ENCODE results near the gene EFCAB11.
A peak's percentile ranks its signal among the peaks of the same experiment; 100 is the strongest.

Gene EFCAB11, protein sequence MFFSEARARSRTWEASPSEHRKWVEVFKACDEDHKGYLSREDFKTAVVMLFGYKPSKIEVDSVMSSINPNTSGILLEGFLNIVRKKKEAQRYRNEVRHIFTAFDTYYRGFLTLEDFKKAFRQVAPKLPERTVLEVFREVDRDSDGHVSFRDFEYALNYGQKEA

DNA sequence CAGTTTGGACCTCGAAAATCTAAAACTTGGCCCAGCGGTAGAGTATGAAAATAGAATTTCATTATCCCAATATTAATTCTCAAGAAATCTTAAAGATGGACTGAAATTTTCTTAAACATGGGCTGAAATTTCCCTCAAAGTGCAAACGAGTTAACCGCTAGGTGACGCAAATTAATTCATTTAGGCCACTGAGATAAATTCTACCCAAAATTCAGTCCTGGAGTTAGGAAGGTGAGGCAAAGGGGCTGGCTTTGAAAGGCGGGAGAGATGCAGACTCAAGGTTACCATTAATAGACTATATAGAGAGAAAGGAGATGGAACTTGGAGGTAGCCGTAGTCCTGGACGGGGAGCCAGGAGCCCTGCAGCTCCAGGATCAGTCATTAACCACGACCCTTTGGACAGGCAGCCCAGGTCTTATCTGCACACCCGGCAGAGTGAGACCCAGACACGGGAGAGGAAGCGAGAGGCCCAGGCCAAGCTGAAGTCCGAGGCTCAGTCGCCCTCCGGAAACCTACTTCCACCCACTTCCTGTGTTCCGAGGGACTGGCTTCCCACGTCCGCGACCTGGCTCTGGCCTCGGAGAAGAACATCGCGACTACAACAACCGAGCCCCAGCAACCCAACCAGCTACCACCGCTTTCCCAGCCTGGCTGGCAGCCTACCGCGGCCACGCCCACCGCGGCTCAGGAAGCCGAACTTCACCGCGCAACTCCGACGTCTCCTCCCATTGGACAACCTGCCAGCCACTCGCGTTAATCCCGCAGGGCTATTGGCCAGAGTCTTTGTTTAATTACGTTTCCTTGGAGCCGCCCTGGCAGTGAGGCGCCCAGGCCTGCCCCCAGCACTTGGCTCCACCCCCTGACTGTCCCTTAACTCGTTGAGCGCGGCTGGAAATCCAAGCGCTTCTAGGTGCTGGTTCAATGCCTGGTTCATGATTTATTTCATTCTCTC, at the start of gene EFCAB11:
EFCAB11 (minus strand) TSS at position 661 of the 952 bp plus-strand sequence; CDS start at position 591, 70 bp downstream.
- peak; percentile 97 for DNase-seq

DNA sequence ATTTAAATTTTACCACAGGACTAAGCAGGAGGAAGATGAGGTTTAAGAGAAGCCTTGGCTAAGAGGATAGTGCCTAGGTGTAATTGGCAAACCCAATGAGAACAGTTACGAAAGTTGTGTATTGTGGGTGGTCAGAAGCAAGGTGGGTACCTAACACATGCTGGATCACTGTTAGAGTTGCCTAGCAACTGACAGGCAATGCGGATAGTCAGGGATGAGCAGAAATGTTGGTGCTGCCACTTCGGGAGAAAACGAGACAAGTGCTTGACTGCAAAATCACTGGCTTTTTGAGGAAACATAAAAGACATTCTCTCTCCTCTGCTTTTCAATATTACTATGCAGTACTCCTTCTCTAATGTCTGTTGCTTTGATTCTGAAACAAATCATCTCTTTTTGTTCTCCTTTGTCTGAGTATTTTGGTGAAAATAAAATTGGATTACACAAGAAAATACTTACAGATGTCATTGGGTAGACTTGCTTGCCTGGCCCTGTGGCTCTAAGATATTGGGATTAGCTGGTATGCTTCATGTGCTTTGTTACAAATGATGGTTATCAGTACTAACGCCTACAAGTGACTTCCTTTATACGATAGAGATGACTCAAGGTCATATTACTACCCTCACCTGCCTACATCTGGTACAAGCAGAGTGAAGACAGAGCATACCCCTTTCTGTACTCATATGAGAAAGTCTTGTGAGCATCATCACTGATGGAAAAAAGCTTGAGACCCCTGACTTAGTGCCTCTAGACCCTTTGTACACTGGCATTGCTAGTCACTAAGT, 49.2 kb upstream of the EFCAB11 start:
- no peak for DNase-seq

DNA sequence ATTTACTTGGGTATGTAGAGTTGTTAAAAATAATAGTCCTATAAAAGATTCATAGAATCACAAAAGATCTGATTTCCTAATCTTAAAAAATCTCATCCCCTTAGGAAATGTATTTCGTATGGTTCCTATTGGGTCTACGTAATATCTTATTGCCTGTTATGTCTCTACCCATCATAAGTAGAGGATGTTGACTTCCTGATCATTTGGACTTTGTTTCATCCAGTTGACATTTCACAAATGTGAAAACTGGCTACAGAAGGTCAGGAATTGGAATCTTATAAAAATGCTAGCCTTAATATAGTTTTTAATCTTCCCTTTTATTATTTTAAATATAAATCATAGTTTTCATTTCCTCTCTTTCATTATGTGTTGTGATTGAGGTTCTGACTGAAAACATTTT, 46.4 kb upstream of the EFCAB11 start:
- no peak for DNase-seq

DNA sequence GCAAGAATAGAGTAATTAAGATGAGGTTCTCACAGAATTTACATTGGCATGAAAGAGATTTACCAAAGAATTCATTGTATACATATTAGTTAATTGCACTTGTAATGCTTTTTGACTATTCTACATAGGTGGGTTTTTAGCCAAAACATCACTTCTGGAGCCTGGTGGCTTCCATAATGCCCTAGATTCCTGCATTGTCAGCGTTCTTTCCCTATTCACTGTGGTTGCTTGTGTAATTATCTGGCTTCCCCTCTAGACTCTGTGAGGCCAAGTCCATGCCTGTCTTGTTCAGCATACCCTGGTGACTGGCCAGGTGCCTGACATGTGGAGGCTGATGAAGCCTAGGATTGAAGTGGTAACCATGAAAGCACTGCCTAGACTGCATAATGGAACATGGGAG, 42.4 kb upstream of the EFCAB11 start:
- no peak for DNase-seq

DNA sequence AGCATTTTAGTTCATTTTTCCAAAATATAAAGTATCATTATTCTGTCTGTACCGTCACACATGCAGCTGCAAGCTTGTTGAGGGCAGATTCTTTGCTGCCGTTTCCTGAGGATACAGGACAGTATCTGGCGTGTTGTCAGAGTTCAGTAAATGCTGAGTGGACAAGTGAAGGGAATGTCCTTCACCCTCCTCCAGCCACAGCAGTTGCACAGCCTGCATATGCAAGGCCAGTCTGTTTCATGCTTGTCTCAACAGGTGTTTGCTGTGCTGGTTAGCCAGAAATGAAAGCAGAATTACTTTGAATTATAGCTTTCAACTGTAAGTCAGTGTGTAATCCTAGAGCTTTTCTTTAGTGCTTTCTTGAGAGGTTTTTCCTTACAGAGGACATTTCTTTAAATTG, 37.7 kb upstream of the EFCAB11 start:
- no peak for DNase-seq

DNA sequence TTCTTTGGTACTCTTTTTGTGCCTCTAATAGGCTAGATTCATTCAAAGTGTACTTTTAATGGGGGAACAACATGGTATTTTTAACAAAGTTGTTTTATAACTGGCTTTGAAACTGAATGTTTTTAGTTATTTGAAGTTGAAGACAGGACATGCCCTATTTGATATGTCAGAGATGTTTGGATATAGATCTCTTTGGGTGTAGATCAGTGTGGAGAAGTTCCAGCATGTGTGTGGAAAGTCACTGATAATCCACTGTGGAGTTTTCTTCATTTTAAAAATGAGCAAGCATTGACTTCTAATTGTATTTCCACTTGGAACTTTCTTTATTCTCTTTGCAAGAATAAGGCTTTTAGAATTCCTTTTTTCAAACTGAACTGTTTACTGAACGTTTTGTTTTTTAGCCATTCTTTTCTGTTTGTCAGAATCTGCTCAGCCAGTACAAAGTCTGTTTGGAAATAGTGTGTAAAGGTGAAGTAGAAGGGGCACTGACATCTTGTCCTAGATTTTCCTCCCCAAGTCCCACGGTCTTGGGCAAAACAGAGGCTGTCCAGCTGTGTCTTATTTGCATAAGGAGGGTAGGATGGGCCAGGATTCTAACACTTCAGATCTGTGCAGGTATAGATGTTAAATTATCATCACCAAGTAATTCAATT, 36.2 kb upstream of the EFCAB11 start:
- no peak for DNase-seq

DNA sequence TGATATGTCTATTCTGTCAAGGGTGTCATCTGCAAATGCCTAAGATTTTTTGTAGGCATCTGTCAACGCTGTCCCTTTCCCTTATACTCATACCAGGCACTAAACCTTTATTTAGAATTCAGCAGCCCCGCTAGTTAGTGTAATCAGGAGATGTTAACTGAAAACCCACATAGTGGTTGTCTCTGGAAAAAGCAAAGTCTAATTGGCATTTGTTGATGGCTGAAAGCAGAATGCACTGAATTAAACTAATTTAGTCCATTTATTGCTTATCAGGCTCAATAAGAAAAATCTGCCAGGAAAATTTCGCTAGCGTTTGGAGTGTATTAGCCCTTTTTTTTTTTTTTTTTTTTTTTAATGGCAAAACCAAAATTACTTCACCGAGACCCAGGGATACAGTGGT, 35.7 kb upstream of the EFCAB11 start:
- no peak for DNase-seq

DNA sequence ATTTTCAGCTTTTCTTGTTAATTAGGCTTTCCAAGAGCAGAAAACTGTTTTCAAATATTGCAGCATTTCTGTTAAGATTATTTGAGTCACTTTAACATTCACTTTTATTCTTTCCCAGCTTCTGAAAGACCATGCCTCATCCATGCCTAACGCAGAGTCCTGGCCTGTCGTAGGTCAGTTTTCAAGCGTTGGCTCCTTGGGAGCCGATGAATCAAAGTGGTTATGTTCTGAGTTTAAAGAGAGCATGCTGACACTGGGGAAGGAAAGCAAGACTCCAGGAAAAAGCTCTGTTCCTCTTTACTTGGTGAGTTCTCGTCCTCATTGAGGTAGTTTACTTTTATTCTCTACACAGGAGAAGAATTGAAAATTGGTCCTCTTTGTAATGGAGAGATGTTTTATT, 34.3 kb upstream of the EFCAB11 start:
- DNase-seq, result no peak

DNA sequence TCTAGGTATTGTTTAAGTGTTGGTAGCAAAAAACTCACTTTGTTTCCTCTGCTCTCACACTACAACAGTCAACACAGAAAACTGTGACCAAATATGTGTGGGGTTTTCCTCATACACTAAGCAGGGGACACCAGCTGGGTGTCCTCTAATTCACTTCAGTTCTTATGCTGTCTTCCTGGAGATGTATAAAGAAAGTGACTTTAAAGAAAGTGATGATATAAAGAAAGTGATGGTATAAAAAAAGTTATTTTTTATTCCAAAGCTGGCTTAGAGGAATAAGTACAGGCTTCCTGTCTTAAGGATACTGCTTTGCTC, 32.6 kb upstream of the EFCAB11 start:
- no peak for DNase-seq

DNA sequence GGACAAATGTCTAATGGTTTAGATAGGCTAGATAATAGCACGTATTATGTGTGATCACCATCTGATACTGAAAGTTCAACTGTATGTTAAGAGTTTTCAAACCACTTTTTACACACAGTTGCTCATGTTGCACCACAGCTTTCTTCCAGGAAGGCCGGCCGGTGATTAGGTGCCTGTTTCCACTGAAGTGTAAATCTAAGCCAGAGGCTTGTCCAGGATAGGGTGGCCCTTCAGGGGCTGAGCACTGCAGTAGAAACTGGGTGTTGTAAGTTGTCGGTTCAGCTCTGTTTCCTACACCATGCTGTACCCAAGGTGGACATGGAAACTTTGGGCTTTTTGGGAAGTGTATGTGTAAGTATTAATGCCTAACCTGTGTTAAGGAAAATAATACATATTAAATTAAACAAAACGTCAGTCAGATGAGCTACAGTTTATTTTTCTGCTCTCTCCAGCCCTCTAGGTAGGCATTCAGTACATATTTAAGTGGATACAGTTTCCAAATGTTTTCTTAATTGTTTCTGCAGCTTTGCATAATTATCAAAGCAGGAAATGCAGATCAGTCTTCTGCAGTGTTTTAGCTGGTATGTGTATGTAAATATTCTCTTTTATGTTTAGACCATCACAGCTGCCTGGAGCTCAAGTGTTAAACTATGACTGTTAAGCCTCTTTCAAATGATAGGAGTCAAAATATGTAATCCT, 32.1 kb upstream of the EFCAB11 start:
- no peak for DNase-seq

DNA sequence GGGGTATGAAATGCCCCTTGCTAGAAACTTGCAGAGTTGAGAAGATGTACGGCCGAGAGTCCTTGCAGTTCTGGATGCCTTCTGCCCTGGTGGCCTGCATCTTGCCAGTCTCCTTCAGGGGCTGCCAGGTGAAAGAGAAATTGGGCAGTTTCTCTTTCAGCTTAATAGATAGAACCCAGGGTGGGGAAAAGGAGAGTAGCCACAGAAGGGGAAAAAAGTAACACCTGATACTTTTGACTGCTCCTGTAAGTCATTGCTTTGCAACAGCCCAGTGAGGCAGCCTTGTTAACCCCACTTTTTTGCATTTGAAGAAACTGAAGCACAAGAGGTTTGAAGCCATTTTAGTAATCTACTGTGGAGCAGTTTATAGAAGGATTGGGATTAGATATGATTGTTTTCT, 28.8 kb upstream of the EFCAB11 start:
- no peak for DNase-seq

DNA sequence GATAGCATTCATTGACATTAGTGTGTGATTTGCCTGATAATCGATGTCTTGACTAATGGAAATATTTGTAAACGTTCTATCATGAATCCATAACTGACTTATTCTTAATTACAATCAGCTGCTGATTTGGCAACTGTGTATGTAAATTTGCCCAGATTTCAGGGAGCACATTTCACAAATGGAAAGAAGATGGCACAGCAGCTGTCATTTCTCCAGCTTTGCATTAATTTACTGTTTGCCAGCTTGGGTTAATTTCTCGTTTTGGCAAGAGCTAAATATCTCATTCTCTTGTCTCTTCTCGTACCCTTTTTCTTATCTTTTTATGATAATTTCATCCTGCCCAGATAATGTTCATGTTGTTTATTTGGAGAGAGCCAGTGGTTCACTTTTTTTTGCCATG, 24.1 kb upstream of the EFCAB11 start:
- DNase-seq, result no peak

DNA sequence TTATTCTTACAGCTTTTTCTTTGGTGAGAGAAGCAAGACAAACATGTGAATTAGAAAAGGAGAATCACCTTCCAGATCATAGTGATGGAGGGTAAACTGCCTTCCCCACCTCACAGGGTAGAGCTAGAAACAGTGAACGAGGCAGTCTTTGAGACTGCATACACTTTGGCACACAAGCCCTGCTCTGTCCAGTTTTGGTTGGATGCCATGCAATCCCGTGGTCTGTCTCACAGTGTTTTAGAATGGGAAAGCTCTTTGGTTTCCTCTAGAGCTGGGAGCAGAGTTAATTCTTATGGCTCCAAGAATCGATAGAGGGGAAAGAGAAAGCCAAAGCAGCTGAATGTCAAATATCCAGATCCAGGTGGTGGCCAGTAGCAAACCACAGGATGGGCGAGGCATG, 23.1 kb upstream of the EFCAB11 start:
- DNase-seq, result no peak

DNA sequence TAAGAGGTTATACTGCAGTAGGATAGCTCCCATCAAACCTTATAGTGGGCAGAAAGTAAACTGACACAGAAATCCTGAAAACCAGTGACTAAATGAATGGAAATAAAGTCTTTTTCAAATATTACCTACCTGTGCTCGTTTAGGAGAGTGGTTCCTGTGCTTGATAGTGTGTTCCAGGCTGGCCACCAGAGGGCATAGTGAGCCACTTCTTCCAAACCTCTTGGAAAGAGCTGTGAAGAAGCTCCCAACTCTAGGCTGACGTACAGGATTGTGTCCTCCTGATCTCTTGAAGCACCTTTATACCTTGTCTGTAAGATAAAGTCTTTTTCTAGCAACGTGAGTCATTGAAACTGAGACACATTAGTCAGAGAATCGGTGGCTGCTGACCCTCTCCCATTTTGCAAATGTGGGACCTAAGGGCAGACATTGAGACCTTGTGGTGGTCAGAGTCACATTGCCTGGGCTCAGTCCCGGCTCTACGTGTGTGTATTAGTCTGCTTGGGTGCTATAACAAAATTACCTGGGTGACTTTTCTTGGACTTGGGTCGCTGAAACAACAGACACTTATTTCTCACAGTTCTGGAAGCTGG, 18.8 kb upstream of the EFCAB11 start:
- peak; percentile 13 for DNase-seq

DNA sequence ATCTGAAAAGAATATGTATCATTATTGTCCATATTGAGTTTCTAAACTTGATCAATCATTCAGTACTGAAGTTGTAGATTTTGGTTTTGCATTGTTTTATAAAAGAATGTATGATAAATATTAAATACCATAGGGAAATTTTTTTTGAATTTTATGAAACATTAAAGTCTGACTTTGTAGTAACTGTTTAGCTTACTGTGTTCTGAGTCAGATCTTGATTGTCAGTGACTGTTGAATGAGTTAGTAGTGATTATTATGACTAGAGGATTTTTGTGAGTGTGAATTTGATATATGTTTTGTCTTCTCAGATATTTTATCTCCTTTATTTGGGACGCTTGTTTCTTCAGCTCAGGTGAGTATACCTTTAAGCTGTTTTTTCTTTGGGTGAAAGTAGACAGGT, 11.3 kb upstream of the EFCAB11 start:
- no peak for DNase-seq

DNA sequence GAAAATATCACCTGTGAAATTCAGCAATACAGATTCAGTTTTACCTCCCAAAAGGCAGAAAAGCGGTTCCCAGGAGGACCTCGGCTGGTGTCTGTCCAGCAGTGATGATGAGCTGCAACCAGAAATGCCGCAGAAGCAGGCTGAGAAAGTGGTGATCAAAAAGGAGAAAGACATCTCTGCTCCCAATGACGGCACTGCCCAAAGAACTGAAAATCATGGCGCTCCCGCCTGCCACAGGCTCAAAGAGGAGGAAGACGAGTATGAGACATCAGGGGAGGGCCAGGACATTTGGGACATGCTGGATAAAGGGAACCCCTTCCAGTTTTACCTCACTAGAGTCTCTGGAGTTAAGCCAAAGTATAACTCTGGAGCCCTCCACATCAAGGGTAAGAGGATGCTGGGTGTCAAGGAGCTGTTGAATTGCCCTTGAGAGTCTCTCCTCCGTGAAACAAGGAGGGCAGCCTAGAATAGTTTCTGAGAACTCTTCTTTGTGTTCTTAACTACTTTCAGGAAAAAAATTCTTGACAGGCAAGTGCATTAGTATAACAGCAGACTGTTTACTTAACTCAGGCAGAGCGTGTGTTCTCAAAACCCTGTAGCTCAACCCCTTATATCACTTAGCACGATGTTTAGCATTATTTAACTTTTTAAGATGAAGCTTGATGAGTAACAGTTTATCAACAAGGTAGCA, 8.9 kb upstream of the EFCAB11 start:
- no peak for DNase-seq

DNA sequence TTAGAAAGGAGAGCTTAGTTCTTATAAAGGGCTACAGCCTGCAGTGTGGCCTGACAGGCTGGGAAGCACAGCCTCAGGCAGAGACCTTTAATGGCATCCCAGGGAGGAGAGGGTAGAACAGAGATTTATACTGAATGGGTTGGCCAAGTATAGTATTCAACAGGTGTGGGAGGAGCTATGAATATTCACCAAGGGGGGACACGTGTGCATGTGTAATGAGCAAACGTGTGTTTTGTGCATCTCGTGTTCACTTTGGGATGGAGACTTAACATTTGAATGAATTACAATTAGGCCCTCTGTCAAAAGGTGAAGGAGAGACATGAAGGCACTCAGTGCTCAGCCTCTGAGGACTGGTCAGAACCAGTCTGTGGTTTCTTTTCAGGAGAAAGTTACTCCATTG, 6.4 kb upstream of the EFCAB11 start:
- DNase-seq, result no peak

DNA sequence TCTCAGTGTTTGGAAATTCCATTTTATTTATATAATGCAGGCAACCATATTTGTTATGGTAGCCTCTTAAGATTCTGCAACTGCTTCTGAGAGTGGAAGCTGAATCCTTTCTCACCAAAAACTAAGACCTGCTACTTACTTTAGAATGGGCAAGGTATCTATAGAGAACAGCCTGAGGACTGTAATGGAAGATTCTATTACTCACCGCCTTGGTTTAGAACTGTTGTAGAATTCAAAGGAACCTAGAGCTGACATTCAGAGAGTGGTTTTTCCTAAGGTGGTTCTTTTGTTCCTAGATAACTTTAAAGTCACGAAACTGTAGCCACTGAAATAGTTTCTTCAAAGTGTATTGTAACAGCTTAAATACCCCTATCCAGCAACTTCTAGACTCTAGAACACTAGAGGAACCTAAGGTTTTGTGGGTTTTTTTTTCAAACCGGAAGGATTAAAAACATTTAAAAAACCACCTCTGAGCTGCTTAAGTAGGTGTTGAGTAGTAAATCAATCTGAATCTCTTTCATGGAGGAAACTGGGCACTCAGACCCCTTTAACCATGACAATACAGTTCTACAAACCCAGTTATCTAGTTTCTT, 5.4 kb upstream of the EFCAB11 start:
- no peak for DNase-seq

DNA sequence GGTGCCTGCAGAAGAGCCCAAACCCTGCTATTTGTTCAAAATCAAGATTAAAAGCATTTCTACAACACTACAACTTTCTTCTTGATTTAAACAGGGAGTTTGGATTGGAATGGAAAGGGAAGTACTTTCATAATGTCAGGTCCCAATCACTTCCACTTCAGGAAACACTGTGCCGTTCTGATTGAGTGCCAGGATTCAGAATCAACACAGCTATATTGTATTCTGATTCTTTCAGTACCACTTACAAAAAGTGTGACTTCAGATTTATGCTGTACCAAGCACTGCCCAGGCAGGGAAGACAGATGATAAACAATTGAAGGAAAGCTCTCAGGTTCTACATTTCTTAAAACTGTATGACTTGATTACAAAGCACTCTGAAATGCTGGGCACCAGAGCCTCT, 4.4 kb upstream of the EFCAB11 start:
- no peak for DNase-seq

DNA sequence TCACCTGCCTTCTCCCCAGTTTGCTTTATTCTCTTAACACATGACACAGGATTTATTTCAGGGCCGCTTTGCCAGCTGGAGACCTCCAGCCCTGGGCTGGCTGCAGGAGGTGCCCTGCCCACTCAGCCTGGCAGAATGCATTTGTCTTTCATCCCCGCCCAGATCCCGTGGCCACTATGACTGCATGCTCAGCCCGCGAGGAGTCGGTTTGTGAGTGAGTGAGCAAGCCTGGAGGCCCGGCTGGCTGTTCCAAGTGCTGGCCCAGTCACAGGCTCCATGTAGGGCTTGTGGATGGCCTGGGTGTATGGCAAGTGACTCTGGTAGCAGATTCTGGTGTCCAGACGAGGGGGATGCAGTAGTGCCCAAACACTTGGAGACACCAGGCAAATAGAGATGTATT, 3.3 kb upstream of the EFCAB11 start:
- DNase-seq, result no peak

DNA sequence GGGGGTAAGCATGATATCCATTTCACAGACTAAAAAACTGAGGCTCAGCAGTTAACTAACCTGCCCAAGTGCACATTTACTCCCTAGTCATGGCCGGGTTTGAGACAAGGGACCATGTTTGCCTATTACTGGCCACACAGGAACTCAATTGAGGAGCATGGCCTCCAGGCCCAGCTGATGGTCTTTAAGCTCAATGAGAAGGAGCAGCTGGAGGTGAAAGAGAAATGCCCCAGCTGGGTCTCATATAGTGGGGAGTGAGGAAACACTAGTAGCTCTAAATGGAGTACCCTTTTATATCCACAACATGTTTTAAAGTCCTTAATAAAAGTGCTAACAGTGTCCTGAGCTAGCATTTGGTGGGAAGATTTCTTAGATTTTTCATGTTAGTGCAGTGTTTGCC, 2.8 kb upstream of the EFCAB11 start:
- DNase-seq, result no peak
